HG03442 (cell line): ENCODE results near the gene ABHD17C.

ENCODE experiments used
- ATAC-seq: cut with Tn5 transposase; IDR thresholded peaks from one replicate; pipeline ENCODE4 v1.9.1; 2021; ENCODE audit warnings: mild to moderate bottlenecking, moderate library complexity; ENCODE audit not compliant: unreplicated experiment

Gene ABHD17C

DNA sequence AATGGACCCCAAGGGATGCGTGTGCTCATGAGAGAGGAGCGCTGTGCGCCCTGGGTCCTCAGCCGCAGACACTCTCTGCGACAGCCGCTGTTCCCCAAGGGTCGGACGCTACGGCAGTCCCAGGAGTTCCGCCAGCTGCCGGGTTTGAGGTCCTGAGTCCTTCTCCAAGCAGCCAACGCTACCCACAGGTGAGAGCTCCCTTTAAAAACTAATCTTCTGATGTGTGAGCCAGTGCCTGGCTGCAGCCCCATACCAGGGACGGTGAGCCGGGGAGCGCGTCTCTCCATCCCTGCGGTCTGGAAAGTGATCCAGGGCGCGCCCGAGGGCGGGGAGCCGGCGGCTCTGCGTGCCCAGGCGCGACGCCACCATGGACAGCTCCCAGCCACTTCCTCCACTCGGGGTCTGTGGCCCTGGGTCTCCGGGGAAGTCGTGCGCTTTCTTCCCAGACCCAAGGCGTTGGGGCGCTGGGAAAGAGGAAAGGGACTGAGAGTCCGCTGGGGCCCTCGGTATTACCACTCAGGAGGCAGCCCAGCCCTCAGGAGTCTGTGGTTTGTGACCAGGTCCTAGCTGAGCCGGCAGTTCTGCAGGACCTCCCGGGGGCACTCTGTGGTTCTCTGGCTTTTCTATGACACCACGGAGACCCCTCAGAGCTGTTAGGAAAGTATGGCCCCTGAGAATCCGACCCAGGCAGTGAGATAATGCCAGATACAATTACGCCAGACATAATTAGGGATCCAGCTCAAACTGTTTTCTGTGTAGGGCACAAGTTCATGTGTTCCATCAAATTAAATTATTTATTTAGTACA is 85.5 kb downstream of the ABHD17C start:
- no peak for ATAC-seq

GRCh38 chr15:80783260-80783659 is 88.2 kb downstream of the ABHD17C start:
- ATAC-seq: no peak

DNA sequence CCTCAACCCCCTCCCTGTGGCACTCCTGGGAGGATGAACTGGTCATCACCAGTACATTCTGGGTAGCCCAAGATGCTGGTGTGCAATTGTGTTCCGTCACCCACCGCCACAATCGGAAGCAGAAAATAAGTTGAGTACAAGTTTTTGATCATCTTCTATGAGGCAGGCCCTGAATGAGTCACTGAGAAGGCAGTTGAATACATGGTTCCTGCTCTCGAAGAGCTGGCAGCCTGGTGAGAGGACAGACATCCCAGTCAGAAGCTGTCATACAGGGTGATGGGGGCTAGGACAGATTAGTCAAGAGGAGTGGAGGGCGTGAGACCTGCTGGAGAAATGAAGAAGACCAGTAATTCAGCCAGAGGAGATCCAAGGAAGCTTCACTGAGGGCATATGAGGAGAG is 90.2 kb downstream of the ABHD17C start:
- no peak for ATAC-seq

GRCh38 chr15:80785811-80786354 is 90.8 kb downstream of the ABHD17C start:
- ATAC-seq: no peak

DNA sequence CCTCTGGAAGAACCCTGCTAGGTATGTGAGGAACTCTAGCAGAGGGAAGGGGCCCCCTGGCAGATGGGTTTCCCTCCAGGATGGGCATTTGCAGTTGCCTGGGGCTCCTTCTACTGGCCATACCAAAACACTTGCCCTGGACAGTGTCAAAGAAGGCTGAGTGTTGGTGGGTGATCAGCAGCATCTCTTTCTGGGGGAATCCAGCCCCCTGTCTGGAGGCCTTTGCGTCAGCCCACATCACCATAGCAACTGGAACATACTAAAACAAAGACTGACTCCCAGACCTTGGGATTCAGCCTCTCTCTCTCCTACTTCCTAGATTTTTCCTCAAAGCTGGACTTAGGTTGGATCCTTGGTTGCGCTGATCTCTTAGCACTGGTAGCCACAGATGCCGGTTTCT is 92.2 kb downstream of the ABHD17C start:
- no peak for ATAC-seq

DNA sequence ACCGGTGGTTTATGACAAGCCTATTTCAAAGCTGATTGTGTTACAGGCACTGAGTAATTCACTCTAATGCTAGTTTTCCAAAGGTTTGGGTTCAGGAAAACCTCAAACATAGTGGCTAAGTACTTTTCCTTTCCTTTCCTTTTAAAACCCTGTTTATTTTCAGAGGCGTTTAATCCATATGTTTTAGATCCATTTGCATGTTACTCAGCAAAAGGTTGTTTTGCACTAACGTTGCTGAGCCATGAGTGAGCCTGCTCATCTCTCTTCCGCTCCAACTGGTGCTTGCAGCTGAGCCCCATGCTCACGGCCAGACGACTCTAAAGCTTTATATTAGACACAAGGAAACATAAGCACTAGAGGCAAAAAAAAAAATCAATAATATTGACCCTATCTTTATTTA is 93.4 kb downstream of the ABHD17C start:
- ATAC-seq: no peak

DNA sequence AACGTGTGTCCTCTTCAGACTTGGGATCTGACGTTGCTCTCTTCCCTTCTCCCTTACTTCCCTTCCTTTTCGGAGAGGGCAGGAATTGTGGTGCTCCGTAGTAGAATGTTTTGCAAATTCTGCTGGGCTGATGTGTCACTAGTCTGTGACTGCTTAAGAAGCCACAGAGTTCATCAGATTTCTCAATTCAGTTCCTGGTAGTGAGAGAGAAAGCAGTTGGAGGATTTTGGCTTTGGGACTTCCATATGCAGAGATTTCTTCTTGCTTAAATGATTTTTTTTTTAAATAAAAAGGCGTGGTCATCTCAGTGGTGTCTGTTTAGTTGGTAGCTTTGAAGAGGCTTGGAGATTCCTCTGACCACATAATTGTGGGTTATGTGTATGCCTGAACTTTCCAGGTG is 94.2 kb downstream of the ABHD17C start:
- ATAC-seq: no peak

GRCh38 chr15:80789796-80790195 is 94.7 kb downstream of the ABHD17C start:
- ATAC-seq: no peak

DNA sequence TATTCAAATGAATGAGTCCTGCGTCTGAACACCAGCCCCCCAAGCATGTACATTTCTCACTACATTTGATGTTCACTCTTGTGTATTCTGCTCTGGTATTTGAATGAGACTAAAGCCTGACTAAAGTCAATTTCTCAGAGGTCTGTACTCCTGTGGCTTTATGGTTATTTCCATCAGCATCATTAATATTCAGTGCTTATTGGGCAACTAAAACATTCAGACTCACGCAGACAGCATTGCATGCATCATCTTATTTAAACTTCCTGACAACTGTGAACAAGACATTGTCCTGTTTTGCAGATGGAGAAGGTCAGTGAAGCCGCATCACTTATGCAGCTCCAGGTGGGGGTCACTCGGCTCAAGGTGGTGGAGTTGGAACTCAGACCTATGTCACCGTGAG is 95.1 kb downstream of the ABHD17C start:
- no peak for ATAC-seq

DNA sequence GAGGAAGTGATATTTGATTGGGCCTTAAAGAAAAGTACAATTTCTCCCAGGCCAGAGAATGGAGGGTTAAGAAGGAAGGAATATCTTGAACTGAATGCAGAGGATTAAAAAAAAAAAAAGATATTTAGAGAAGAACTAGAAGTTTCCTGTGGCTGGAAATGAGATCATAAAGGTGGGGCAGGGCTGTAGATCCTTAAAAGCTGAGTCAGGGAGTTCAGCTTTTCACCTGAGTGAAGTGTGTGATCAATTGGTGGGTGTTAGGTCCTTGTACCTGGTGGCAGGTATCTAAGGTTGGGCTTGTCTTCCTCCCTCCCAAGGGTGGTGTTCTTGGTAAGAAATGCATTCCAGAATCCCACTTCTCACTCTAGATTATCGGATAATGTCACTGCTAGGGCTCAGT is 95.9 kb downstream of the ABHD17C start:
- ATAC-seq: no peak

DNA sequence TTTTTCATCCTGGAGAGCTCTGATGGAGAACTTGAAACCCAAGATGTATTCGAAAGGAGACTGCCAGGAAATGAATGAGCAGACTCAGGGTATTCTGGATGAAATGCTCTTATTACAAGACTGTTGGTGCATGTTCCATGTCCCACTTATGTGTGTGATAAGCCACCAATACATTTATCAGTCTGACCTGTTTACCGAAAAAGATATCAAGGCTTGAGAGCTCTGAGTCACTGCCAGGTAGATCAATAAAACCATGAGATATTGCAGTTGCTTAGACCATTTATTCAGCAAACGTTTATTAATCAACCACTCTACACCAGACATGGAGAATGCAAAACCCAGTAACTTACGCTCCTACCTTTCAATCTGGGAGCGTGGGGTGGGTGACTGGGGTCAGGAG is 101.3 kb downstream of the ABHD17C start:
- no peak for ATAC-seq

DNA sequence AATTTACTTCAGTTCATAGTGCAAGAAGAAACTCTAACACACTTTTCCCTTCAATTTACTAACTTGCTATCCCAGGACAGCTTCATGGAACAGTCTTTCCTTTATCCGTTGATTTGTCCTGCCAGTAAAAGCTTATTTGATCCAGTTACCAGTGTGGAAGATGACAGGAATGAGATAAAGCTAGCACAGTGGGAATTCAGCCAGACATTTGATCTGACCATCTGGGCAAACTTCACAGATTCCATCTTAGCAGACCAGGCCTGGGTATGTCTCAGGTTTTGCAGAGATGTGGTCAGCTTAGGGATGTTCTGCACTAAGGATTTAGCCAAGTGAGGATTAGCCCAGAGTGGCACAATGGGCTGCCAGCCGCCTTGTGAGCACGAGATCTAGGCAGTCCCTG is 103.8 kb downstream of the ABHD17C start:
- ATAC-seq: no peak

GRCh38 chr15:80800067-80800466 is 105.0 kb downstream of the ABHD17C start:
- no peak for ATAC-seq

- ATAC-seq: no peak
These were observed 107.0 kb downstream of the ABHD17C start for GRCh38 chr15:80801891-80802680.

DNA sequence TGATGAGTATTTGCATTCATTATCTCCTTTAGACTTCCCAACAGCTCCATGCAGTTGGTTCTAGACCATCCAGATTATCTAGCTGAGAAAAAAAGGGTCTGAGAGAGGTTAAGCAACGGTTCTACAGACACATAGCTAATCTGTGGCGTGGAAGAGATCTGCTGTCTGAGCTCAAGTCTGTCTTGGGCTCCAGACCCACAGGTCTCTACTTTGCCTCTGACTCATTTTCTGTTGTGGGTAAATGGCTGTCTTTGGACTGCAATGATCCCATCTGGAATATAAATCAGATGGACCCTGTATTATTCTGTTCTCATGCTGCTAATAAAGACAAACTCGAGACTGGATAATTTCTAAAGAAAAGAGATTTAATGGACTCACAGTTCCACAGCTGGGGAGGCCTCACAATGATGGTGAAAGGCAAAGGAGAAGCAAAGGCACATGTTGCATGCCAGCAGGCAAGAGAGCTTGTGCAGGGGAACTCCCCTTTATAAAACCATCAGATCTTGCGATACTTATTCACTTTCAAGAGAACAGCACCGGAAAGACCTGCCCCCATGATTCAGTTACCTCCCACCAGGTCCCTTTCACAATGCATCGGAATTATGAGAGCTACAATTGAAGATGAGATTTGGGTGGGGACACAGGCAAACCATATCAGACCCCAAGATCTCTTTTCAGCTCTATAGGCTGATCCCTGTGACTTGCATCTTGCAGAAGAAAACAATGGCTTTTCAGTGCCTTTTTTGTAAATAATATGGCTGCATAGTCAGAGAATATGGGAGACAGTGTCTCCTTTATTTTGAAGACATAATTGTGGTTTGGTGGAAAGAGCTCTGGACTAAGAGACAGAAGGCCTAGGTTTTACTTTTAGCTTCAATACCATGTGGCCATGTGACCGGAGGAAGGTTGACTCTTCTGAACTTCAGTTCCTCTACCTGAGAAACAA is 108.7 kb downstream of the ABHD17C start:
- no peak for ATAC-seq

GRCh38 chr15:80804970-80805495 is 109.9 kb downstream of the ABHD17C start:
- no peak for ATAC-seq
